NCI-H2227 (cell line): Measurements from ENCODE around the gene VILL.
A peak's percentile ranks its signal among the peaks of the same experiment; 100 is the strongest.
"Not testable (repeated sequence)": the region's sequence is repeated elsewhere in the genome, so short reads cannot be mapped to it uniquely, and the experiment has no call there.

ENCODE experiments used
- DNase-seq: peaks from one replicate; lab custom pipeline; 2025; ENCODE audit not compliant: unreplicated experiment; lab: John Stamatoyannopoulos, UW

VILL gene

GRCh38 chr3:37985637-37986320, 4.8 kb upstream of the VILL start:
- DNase-seq: no peak

- DNase-seq: no peak
Observed at GRCh38 chr3:37986479-37987314, 3.9 kb upstream of the VILL start.

GRCh38 chr3:37987315-37987697, 3.3 kb upstream of the VILL start:
- DNase-seq: no peak

GRCh38 chr3:37987751-37988179, 2.8 kb upstream of the VILL start:
- no peak for DNase-seq

GRCh38 chr3:37988376-37988775, 2.2 kb upstream of the VILL start:
- DNase-seq: not testable (repeated sequence)

- no peak for DNase-seq
Observed at GRCh38 chr3:37988931-37989525, 1.6 kb upstream of the VILL start.

GRCh38 chr3:37989821-37990480, 635 bp upstream of the VILL start:
- DNase-seq: no peak

GRCh38 chr3:37991109-37991508, 523 bp downstream of the VILL start:
- DNase-seq: no peak

GRCh38 chr3:37991823-37992222, 1.2 kb downstream of the VILL start:
- DNase-seq: no peak

GRCh38 chr3:37992271-37993066, 1.9 kb downstream of the VILL start:
- DNase-seq: no peak

- DNase-seq: no peak
Observed at GRCh38 chr3:37993067-37993455, 2.5 kb downstream of the VILL start.

GRCh38 chr3:37993460-37993819, 2.9 kb downstream of the VILL start:
- no peak for DNase-seq

GRCh38 chr3:37993820-37994638, 3.4 kb downstream of the VILL start:
- peak; percentile 54 for DNase-seq

GRCh38 chr3:37994639-37994972, 4.0 kb downstream of the VILL start:
- DNase-seq: no peak

GRCh38 chr3:37995652-37996641, 5.4 kb downstream of the VILL start:
- DNase-seq: no peak

- peak; percentile 69 for DNase-seq
Observed at GRCh38 chr3:37996785-37997301, 6.3 kb downstream of the VILL start.

- DNase-seq: no peak
Observed at GRCh38 chr3:37997342-37997741, 6.8 kb downstream of the VILL start.

GRCh38 chr3:37997791-37998370, 7.3 kb downstream of the VILL start:
- DNase-seq: no peak
